Measurements from ENCODE around the gene MEI1. TPM values are rescaled to one million over a fixed set of nuclear protein-coding genes. Genes with fewer than 3 reads are reported as not detected.
A peak's percentile ranks its signal among the peaks of the same experiment; 100 is the strongest.

The MEI1 gene
- total RNA-seq, 3 donors from 2014 or later = 1.3 to 12.1 (median 4.3) TPM

DNA sequence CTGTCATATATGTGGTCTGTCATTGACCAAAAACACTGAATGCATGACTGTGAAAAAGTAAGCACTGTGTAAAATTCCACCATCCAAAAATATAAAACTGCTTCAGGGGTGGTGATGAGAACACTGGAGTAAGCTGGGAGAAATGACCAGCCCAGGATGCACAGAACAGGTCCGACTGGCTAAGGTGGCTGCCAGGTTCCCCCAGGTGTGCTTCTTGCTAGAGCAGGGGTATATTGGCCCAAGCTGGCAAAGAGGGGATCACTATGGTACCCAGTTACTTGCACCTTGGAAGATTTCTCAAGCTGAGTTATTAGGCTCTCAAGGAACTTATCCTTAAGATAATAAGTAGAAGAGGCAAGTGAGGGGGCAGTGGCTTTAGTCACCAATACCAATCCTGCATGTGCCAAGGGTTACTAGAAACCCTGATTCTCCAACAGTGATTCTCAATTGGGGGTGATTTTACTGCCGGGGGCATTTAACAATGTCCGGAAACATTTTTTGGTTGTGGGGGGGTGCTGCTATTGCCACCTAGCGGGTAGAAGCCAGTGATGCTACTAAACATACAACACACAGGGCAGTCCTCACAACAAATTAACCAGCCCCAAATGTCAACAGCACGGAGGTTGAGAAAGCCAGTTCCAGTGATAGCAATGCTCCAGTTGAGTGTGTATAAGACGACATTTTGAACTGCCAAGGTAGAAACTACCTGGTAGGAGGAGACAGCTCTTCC lies 26.4 kb upstream of the MEI1 start:
- Histone ChIP-seq H3K4me3 (no peak overlapping the region), H3K27me3 (no peaks in the 10 kb centered on the region), H3K36me3 (no peaks in the 10 kb centered on the region), H3K9me3 (no peaks in the 10 kb centered on the region), H3K27ac (no peak overlapping the region), H3K4me1 (no peaks in the 10 kb centered on the region)
- no peak for TF ChIP-seq POLR2AphosphoS5 (IDR thresholded peaks at IDR 0.05)
- TF ChIP-seq, protein P1, sequence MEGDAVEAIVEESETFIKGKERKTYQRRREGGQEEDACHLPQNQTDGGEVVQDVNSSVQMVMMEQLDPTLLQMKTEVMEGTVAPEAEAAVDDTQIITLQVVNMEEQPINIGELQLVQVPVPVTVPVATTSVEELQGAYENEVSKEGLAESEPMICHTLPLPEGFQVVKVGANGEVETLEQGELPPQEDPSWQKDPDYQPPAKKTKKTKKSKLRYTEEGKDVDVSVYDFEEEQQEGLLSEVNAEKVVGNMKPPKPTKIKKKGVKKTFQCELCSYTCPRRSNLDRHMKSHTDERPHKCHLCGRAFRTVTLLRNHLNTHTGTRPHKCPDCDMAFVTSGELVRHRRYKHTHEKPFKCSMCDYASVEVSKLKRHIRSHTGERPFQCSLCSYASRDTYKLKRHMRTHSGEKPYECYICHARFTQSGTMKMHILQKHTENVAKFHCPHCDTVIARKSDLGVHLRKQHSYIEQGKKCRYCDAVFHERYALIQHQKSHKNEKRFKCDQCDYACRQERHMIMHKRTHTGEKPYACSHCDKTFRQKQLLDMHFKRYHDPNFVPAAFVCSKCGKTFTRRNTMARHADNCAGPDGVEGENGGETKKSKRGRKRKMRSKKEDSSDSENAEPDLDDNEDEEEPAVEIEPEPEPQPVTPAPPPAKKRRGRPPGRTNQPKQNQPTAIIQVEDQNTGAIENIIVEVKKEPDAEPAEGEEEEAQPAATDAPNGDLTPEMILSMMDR (IDR thresholded peaks at IDR 0.05) = peak in 2 of 3 donors; percentile 22
- no peak for DNase-seq (ENCODE audit: low spot score in 2 of 2)
- intact Hi-C loops (cut with DNase I; ENCODE audit: low total_unique reads) = no loop called here

DNA sequence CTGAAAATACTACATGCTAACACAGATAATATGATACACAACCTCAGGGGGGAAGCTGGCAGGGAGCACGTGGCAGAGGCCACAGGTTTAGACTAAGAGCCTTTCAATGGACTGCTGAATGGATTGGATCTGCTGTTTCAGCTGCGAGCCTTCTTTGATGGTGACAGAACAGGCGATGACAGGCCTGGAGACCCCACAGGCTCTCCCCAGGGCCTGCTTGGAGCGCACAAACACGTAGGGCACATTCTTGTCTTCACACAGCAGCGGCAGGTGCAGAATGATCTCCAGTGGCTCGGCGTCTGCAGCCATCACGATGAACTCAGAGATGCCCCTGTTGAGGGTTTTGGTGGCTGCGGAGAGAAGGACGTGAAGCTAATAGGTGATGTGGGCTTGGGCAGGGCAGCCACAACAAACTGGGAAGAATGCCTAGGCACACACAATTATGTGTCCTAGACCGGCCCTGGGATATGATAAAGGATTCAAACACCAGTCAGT lies 24.4 kb upstream of the MEI1 start:
- H3K4me1 ChIP-seq = no peaks in the 10 kb centered on the region
- intact Hi-C loops (cut with DNase I; ENCODE audit: low total_unique reads) = no loop called here
- H3K9me3 ChIP-seq = no peaks in the 10 kb centered on the region
- peaks cover 4% of the 10 kb centered on the region for H3K36me3 ChIP-seq
- no peaks in the 10 kb centered on the region for H3K27me3 ChIP-seq
- H3K27ac ChIP-seq = no peak overlapping the region
- TF ChIP-seq, protein P1 (IDR thresholded peaks at IDR 0.05) = no peak
- no peak for TF ChIP-seq POLR2A (IDR thresholded peaks at IDR 0.05)
- H3K4me3 ChIP-seq = no peak overlapping the region
- DNase-seq (ENCODE audit: low spot score in 2 of 2) = peak in 1 of 2 donors; percentile 3

DNA sequence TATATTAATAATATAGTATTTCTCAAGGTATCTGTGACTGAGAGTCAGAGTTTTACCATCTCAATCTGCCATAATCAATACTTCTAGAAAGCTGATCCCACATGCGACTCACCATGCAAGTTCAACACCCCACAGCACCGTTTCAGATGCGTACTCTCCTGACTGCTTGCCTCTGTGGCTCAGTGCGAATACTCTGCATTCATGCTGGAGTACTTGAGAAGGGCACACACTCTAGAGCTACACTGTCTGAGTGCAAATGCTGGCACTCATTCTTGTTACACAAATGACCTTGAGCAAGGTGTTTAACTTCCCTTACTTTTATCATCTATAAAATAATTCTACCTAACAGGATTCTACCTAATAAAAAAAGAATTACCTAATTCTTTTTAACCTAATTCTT lies 23.2 kb upstream of the MEI1 start:
- H3K4me1 ChIP-seq = no peaks in the 10 kb centered on the region

DNA sequence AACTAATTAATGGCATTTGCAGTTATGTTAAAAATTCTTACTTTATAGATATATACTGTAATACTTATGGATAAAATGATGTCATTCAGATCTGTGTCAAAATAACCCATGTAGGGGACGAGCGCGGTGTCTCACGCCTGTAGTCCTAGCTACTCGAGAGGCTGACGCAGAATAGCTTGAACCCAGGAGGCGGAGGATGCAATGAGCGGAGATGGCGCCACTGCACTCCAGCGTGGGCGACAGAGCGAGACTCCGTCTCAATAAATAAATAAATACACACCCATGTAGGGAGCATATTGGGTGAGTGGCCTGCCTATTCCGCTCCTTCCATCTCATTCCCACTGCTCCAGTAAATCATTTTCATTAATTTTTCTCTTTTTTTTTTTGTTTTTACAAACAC lies 17.7 kb upstream of the MEI1 start:
- intact Hi-C loops (cut with DNase I; ENCODE audit: low total_unique reads) = no loop called here
- no peak for TF ChIP-seq POLR2A (IDR thresholded peaks at IDR 0.05)
- TF ChIP-seq, protein P1 (IDR thresholded peaks at IDR 0.05) = no peak
- TF ChIP-seq POLR2AphosphoS5 (IDR thresholded peaks at IDR 0.05) = no peak
- peak overlapping the region; percentile 51 to 65 (median 58) for H3K4me3 ChIP-seq
- H3K27ac ChIP-seq = peak overlapping the region in 1 of 2 donors; percentile 88
- no peaks in the 10 kb centered on the region for H3K9me3 ChIP-seq
- no peaks in the 10 kb centered on the region for H3K27me3 ChIP-seq
- H3K4me1 ChIP-seq = no peaks in the 10 kb centered on the region
- peaks cover 5% of the 10 kb centered on the region for H3K36me3 ChIP-seq
- DNase-seq (ENCODE audit: low spot score in 2 of 2) = peak in 1 of 2 donors; percentile 24

More for the DNA sequence above, 23.2 kb upstream of the MEI1 start:
- Histone ChIP-seq H3K4me3 (no peak overlapping the region), H3K9me3 (no peaks in the 10 kb centered on the region), H3K36me3 (peaks cover 5% of the 10 kb centered on the region), H3K27ac (no peak overlapping the region), H3K27me3 (no peaks in the 10 kb centered on the region)
- peak in 1 of 2 donors; percentile 3 for DNase-seq (ENCODE audit: low spot score in 2 of 2)
- TF ChIP-seq, protein P1 (IDR thresholded peaks at IDR 0.05) = no peak
- intact Hi-C loops (cut with DNase I; ENCODE audit: low total_unique reads) = no loop called here

DNA sequence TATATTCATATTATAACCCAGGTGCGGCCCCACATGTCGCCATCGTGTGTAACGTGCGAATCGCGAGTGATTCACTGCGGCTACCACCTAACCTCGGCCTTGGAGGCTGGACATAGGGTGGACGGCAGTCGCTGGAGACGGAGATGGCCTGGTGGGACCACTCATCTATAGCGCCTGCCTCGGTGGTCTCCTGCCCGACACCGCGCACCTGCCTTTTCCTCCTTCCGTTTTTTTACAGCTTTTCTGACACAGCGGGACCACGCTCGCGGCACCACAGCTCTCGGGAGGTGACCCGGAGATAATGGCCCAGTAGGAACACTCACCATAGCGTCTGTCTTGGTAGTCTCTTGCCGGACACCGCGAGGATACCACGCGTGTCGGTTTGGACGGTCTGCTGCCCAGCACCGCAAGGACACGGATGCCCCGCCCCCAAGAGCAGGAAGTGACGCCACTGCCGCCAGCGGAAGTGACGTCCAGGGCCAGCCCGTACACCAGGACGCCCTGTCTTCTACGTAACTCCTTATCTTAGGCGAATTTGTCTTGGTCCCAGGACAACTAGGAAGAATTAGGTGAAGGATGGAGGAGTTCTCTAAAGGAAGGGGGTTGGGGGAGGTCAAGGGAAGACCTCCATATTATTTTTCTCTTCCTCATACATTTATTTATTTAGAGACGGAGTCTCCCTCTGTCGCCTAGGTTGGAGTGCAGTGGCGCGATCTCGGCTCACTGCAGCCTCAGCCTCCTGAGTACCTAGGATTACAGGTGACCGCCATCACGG lies 17.1 kb upstream of the MEI1 start:
- H3K36me3 ChIP-seq = peaks cover 5% of the 10 kb centered on the region
- H3K9me3 ChIP-seq = no peaks in the 10 kb centered on the region
- intact Hi-C loops (cut with DNase I; ENCODE audit: low total_unique reads) = no loop called here
- peak; percentile 83 to 88 for DNase-seq (ENCODE audit: low spot score in 2 of 2)
- H3K27ac ChIP-seq = peak overlapping the region; percentile 87 to 88
- H3K4me3 ChIP-seq = peak overlapping the region; percentile 51 to 65 (median 58)
- TF ChIP-seq, protein P1 (IDR thresholded peaks at IDR 0.05) = no peak
- TF ChIP-seq POLR2A (IDR thresholded peaks at IDR 0.05) (peak; percentile 75), POLR2AphosphoS5 (IDR thresholded peaks at IDR 0.05) (peak; percentile 87 to 99 (median 90))
- no peaks in the 10 kb centered on the region for H3K27me3 ChIP-seq
- H3K4me1 ChIP-seq = peaks cover 0 to under 1% of the 10 kb centered on the region in 2 donors
